Dermis lymphatic vessel endothelial cell (primary cell): ENCODE measurements around the gene ARPP21. TPM values are rescaled to one million over a fixed set of nuclear protein-coding genes. Genes with fewer than 3 reads are reported as not detected.

Source experiments
- total RNA-seq: library from RNA; depleted of rRNA; stranded (reverse); fragments of >200 nt; gene quantifications from 2 replicates; pipeline ENCODE4 v1.2.1, GENCODE V29; 2014

The ARPP21 gene
- total RNA-seq, result not detected in 2 replicates

DNA sequence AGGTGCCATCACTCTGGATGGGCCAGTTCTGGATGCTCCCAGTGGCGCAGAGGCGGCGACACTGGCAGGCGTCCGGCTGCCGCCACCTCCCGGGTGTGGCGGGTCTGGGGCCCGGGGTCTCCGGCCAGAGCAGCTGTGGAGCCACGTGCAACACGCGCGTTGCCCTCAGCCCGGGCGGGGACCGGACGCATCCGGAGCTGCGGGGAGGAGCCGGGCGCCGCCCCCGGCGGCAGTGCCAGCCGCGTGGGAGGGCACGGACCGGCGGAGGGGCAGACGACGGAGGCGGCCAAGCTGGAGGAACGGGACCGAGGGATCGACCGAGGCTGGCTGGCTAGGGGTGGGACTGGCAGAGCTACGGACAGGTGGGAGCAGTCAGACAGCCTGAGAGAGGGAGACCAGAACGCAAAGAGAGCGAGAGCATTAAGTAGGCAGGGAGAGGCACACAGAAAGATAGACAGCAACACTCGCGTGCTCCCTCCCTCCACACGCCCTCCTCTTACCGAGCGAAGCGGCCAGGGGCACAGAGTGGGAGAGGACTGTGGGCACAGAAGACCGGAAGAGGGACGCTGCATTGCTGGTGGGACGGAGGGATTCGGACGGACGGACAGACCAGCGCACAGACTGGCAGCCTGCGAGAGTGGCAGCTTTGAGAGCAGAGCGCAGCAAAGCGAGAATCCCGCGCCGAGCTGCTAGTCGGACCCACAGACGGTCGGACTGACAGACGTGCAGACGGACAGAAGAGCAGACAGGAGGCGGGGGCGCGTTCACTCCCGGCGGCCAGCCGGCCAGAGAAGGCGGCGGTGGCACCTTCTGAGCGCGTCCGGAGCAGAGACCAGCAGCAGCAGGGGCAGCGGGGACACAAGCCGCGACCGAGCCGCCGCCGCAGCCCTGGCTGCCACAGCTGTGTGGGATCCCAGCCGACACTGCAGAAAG lies at the start of gene ARPP21:
TSS of gene ARPP21 (plus strand) at position 272 of the 933 bp plus-strand sequence. CDS start 42,227 bp downstream, outside the sequence.

